Measurements from ENCODE around the gene TCN2. TPM values are rescaled to one million over a fixed set of nuclear protein-coding genes. Genes with fewer than 3 reads are reported as not detected.

The TCN2 gene
- total RNA-seq, 4 donors from 2014 or later, result 4.9 to 24.2 (median 11.0) TPM

DNA sequence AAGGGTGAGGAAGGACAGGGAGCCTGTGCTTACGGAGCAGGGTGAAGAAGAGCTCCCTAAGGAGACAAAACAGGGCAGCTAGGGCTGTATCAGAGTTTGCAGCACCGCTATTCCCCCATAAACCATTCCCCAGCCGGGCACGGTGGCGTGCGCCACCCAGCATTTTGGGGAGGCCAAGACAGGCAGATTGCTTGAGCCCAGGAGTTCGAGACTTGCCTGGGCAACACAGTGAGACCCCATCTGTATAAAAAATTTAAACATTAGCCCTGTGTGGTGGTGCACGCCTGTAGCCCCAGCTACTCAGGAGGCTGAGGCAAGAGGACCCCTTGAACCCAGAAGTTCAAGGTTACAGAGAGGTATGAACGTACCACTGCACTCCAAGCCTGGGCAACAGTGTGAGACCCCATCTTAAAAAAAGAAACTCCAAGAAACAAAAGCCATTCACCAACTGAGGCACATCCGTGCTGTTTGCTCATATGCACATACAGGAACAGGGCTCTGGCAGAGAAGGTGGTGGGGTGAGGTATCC, 37.2 kb upstream of the TCN2 start:
- no peaks in the 10 kb centered on the region for H3K36me3 ChIP-seq
- H3K27ac ChIP-seq, result no peak overlapping the region
- no peak overlapping the region for H3K4me3 ChIP-seq
- no peaks in the 10 kb centered on the region for H3K9me3 ChIP-seq
- no peak for TF ChIP-seq EP300 (IDR thresholded peaks at IDR 0.05)
- WGBS, result 90% methylated on average over 9 of the region's 10 CpGs
- DNase-seq (ENCODE audit: low spot score in 2 of 2), result no peak
- peaks cover 5% of the 10 kb centered on the region for H3K4me1 ChIP-seq
- H3K27me3 ChIP-seq, result no peaks in the 10 kb centered on the region

DNA sequence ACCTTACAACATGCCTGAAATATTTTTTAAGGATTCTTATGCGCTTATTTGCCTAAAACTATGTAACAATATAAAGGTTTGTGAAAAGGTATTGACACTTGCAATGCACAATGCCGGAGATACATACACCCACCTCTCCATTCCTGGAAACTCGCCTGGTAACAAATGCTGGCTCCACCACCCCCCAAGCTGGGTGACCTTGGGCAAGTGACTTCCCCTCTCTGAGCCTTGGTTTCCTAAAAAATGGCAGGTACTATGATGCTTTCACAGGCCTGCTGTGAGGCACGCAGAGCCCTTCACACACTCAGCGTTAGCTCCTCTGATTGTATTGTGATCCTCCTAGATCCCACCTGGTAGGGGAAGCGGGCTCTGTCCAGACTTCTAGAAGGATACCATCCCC, 34.8 kb upstream of the TCN2 start:
- Histone ChIP-seq H3K9me3 (no peaks in the 10 kb centered on the region), H3K27ac (no peak overlapping the region), H3K4me3 (no peak overlapping the region), H3K36me3 (peaks cover 16% of the 10 kb centered on the region), H3K4me1 (peaks cover 10% of the 10 kb centered on the region), H3K27me3 (no peaks in the 10 kb centered on the region)
- 73% methylated on average over 6 of the region's 6 CpGs for WGBS
- no peak for TF ChIP-seq POLR2A (IDR thresholded peaks at IDR 0.05)
- no peak for TF ChIP-seq EP300 (IDR thresholded peaks at IDR 0.05)
- TF ChIP-seq POLR2AphosphoS5 (IDR thresholded peaks at IDR 0.05), result no peak
- TF ChIP-seq, protein P1, sequence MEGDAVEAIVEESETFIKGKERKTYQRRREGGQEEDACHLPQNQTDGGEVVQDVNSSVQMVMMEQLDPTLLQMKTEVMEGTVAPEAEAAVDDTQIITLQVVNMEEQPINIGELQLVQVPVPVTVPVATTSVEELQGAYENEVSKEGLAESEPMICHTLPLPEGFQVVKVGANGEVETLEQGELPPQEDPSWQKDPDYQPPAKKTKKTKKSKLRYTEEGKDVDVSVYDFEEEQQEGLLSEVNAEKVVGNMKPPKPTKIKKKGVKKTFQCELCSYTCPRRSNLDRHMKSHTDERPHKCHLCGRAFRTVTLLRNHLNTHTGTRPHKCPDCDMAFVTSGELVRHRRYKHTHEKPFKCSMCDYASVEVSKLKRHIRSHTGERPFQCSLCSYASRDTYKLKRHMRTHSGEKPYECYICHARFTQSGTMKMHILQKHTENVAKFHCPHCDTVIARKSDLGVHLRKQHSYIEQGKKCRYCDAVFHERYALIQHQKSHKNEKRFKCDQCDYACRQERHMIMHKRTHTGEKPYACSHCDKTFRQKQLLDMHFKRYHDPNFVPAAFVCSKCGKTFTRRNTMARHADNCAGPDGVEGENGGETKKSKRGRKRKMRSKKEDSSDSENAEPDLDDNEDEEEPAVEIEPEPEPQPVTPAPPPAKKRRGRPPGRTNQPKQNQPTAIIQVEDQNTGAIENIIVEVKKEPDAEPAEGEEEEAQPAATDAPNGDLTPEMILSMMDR (IDR thresholded peaks at IDR 0.05), result no peak
- DNase-seq (ENCODE audit: low spot score in 2 of 2), result no peak

DNA sequence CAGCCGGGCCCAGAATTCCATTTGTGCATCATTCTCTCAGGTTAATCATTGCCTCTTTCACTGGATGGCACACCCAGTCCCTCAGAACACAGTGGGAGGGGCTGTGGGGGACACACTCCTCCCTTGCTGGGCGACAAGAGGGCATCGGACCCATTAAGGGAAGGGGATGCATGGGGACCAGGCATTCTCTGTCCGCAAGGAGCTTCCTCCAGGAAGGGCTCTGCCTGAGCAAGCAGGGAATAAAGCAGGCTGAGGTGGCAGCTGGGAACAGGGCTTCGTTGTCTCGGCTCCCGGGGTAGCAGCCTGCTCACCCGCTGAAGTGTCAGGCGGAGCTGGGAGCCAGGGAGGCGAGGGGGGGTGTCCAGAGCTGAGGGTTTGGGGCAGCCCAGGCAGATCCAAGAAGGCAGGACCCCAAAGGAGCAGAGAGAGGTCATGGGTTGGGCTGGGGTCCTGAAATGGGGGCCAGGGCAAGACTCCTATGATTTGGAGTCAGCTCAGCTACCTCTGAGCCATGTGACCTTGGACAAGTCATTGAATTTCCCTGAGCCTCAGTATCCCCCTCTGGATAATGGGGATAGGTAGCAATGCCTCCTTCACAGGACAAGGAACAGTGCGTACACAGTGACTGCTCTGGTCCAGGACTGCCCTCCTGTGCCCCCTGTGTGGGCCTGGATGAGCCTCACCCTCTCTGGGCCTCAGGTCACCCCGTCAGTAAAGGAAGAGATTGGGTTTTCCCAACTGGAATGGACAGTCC, 34.0 kb upstream of the TCN2 start:
- H3K27me3 ChIP-seq, result no peaks in the 10 kb centered on the region
- 75% methylated on average over 2 of the region's 12 CpGs for WGBS
- DNase-seq (ENCODE audit: low spot score in 2 of 2), result no peak
- H3K27ac ChIP-seq, result no peak overlapping the region
- no peaks in the 10 kb centered on the region for H3K9me3 ChIP-seq
- no peak overlapping the region for H3K4me3 ChIP-seq
- peaks cover 10% of the 10 kb centered on the region for H3K4me1 ChIP-seq
- TF ChIP-seq POLR2AphosphoS5 (IDR thresholded peaks at IDR 0.05) (no peak), EP300 (IDR thresholded peaks at IDR 0.05) (no peak), POLR2A (IDR thresholded peaks at IDR 0.05) (no peak)
- TF ChIP-seq, protein P1 (IDR thresholded peaks at IDR 0.05), result no peak
- H3K36me3 ChIP-seq, result peaks cover 24% of the 10 kb centered on the region

DNA sequence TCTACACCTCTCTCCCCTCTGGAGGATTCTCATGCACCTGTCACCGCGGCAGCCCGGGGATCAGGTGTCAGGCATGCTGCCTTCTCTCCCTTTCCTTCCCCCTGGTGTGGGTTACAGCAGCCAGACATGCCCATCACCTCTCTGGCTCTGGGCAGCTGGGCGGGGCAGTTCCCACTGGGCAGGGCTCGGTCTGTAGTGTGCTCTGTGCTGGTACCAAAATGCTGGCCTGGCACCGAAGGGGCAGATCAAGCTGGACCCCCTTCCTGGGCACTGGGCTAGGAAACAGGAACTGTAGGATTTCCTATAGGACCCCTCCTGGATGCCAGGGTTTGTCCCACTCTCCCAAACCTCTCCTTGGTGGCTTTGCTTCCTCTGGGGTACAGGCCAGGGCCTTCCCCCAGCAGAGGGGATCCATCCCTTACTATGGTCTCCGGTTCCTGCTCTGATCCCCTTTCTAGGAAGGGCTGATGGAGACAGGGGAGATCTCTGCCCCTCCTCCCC, 33.3 kb upstream of the TCN2 start:
- H3K9me3 ChIP-seq, result no peaks in the 10 kb centered on the region
- H3K27ac ChIP-seq, result no peak overlapping the region
- no peaks in the 10 kb centered on the region for H3K27me3 ChIP-seq
- TF ChIP-seq EP300 (IDR thresholded peaks at IDR 0.05), result no peak
- 34% methylated on average over 4 of the region's 7 CpGs for WGBS
- peaks cover 10% of the 10 kb centered on the region for H3K4me1 ChIP-seq
- DNase-seq (ENCODE audit: low spot score in 2 of 2), result no peak
- no peak overlapping the region for H3K4me3 ChIP-seq
- peaks cover 30% of the 10 kb centered on the region for H3K36me3 ChIP-seq

DNA sequence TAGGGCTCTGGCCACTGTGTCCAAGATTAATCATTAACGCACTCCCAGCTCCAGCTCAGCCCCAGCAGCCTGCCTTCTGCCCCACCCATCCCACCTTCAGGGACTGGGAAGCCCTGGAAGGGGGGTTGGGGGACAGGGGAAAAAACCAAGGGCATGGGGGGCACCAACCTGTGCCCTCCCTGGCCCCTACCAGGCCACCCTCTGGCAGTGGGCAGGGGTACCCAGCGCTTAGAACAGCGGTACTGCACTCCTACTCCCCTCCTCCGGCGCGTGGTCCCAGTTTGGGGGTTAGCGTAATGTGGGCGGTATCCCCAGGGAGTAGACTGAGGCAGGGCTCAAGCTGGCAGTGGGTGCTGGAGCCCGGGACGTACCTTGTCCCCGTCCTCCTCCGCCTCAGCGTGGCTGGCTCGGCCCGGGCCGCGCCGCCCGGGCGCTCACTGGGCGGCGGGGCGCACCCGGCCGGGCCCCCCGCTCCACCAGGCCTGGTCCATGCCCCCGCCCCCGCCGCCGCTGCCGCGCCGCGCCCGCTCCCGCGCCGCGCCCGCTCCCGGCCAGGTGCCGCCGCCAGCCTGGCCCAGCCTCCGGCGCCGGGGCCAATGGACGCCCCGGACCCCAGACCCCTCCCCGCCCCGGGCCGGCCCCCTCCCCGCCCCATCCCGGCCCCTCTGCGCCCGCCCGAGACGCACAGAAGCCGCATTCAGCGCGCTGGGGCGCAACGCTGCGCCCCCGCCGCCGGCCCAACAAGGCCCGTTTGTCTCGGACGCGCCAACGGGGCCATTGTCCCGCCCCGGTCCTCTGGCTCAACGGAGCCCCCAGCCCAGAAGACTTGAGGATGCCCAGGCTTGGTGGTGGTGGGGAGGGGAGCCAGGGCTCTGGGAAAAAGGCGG, 32.6 kb upstream of the TCN2 start, which contains the start of gene GAL3ST1:
TSS of gene GAL3ST1 (minus strand) at position 571 of the 887 bp plus-strand sequence. CDS start 17,273 bp downstream, outside the sequence.
- 26% methylated on average over 12 of the region's 75 CpGs for WGBS
- Histone ChIP-seq H3K36me3 (peaks cover 37% of the 10 kb centered on the region), H3K27ac (no peak within 1 kb of the TSS), H3K4me1 (peaks cover 10% of the 10 kb centered on the region), H3K4me3 (peak within 1 kb of the TSS; percentile 20), H3K9me3 (no peaks in the 10 kb centered on the region), H3K27me3 (no peaks in the 10 kb centered on the region)
- TF ChIP-seq, protein P1 (IDR thresholded peaks at IDR 0.05), result no peak
- TF ChIP-seq POLR2A (IDR thresholded peaks at IDR 0.05), result no peak
- no peak for TF ChIP-seq EP300 (IDR thresholded peaks at IDR 0.05)
- no peak for TF ChIP-seq POLR2AphosphoS5 (IDR thresholded peaks at IDR 0.05)
- DNase-seq (ENCODE audit: low spot score in 2 of 2), result no peak

Data from suprapubic skin (tissue), 4 donors.